RWPE2 (cell line): ENCODE data around the gene NRTN.
A peak's percentile ranks its signal among the peaks of the same experiment; 100 is the strongest.

Source experiments
- ATAC-seq: fragments of 200-7000 bp; cut with Tn5 transposase; 3 replicates; pipeline ENCODE4 v1.9.1; 2021; ENCODE audit warnings: low read depth
- DNase-seq: peaks from one replicate; pipeline ENCODE4 v3.0.0-alpha.2; 2020; ENCODE audit warnings: low spot score
- H3K27ac ChIP-seq: fragments of 450-650 bp; 2 replicates; pipeline ENCODE4 v1.5.1; 2017; ENCODE audit warnings: mild to moderate bottlenecking; ENCODE audit not compliant: poor library complexity, severe bottlenecking
- H3K27me3 ChIP-seq: fragments of 250-450 bp; sonication (Bioruptor Pico); 2 replicates; pipeline ENCODE4 v1.5.1; 2021; ENCODE audit warnings: mild to moderate bottlenecking, moderate library complexity; ENCODE audit not compliant: insufficient read depth, poor library complexity, severe bottlenecking
- H3K36me3 ChIP-seq: fragments of 250-450 bp; sonication (Bioruptor Pico); 2 replicates; pipeline ENCODE4 v1.5.1; 2020; ENCODE audit warnings: low read depth, mild to moderate bottlenecking, moderate library complexity
- H3K4me1 ChIP-seq: fragments of 250-450 bp; sonication (Bioruptor Pico); 2 replicates; pipeline ENCODE4 v1.5.1; 2021; ENCODE audit warnings: mild to moderate bottlenecking, moderate library complexity; ENCODE audit not compliant: insufficient read depth, poor library complexity, severe bottlenecking
- H3K4me3 ChIP-seq: fragments of 250-450 bp; sonication (Bioruptor Pico); 2 replicates; pipeline ENCODE4 v1.5.1; 2021; ENCODE audit warnings: mild to moderate bottlenecking, moderate library complexity; ENCODE audit not compliant: severe bottlenecking
- H3K9me3 ChIP-seq: fragments of 250-450 bp; sonication (Bioruptor Pico); 2 replicates; pipeline ENCODE4 v1.5.1; 2021; ENCODE audit warnings: mild to moderate bottlenecking, moderate library complexity; ENCODE audit not compliant: severe bottlenecking
- CTCF ChIP-seq: fragments of 450-650 bp; IDR thresholded peaks from one replicate; pipeline ENCODE4 v1.5.1; 2017; ENCODE audit warnings: mild to moderate bottlenecking, moderate library complexity; ENCODE audit not compliant: poor library complexity, severe bottlenecking

Gene NRTN

DNA sequence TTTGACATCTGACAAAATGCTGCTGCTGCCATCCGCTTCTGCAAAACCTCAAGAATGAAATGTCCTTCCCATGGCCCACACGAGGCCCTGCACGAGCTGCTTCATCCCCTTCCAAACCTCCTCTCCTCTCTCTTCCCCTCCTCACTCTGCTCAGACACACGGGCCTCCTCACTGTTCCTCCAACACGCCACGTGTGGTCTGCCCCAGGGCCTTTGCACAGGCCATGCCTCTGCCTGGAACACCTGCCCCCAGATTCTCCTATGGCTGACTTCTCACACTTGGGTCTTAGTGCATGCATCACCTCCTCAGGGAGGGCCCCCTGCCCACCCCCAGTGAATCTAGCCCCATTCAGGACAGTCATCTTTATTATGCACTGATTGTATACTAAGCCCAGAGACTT, 15.9 kb downstream of the NRTN start:
- no peak for TF ChIP-seq CTCF
- H3K27ac ChIP-seq: no peak overlapping the region
- ATAC-seq: no peak
- no peaks in the 10 kb centered on the region for H3K27me3 ChIP-seq
- H3K4me3 ChIP-seq: no peak overlapping the region
- H3K9me3 ChIP-seq: no peaks in the 10 kb centered on the region
- H3K4me1 ChIP-seq: no peaks in the 10 kb centered on the region
- DNase-seq: no peak
- H3K36me3 ChIP-seq: no peaks in the 10 kb centered on the region

DNA sequence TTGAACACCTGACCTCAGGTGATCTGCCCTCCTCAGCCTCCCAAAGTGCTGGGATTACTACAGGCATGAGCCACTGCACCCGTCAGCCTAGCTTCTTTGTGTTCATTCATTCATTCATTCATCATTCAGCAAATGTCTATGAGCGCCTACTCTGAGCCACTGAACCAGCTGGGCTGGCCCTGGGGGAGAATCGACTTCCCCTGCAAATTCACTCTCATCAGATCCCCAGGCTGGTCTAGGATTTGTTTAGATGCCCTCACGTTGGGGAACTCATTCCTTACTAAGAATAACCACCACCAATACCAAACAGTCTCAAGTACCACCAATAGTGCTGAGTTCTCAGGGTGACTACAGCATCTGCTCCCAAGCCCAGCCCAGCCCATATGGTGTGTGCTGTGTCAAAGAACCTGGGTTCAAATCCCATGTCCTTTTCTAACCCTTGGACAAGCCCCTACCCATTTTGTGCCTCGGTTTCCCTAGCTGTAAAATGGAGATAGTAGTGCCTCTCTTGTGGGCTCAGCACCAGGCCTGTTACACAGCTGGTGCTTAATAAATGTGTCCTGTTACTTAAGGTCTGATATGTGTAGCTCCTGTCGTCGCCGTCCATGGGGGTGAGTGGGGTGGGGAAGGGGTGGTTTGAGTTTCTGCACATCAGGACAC, 16.8 kb downstream of the NRTN start:
- Histone ChIP-seq H3K27ac (no peak overlapping the region), H3K9me3 (no peaks in the 10 kb centered on the region), H3K4me1 (no peaks in the 10 kb centered on the region), H3K4me3 (no peak overlapping the region), H3K27me3 (no peaks in the 10 kb centered on the region), H3K36me3 (no peaks in the 10 kb centered on the region)
- no peak for DNase-seq
- no peak for ATAC-seq
- TF ChIP-seq CTCF: no peak

- Histone ChIP-seq H3K27me3 (no peaks in the 10 kb centered on the region), H3K9me3 (no peaks in the 10 kb centered on the region), H3K36me3 (no peaks in the 10 kb centered on the region), H3K27ac (no peak overlapping the region), H3K4me3 (no peak overlapping the region), H3K4me1 (no peaks in the 10 kb centered on the region)
- ATAC-seq (no peak), DNase-seq (no peak)
- TF ChIP-seq CTCF: no peak
These were observed 17.4 kb downstream of the NRTN start for GRCh38 chr19:5822181-5822844.

GRCh38 chr19:5823579-5824281, 18.9 kb downstream of the NRTN start:
- ATAC-seq (peak; percentile 29; the same call in 1 of the 3 replicates), DNase-seq (no peak)
- H3K4me1 ChIP-seq: no peaks in the 10 kb centered on the region
- H3K4me3 ChIP-seq: no peak overlapping the region
- H3K27ac ChIP-seq: no peak overlapping the region
- H3K27me3 ChIP-seq: no peaks in the 10 kb centered on the region
- no peaks in the 10 kb centered on the region for H3K9me3 ChIP-seq
- H3K36me3 ChIP-seq: no peaks in the 10 kb centered on the region
- peak; percentile 20 for TF ChIP-seq CTCF

GRCh38 chr19:5824751-5825150, 19.9 kb downstream of the NRTN start:
- Histone ChIP-seq H3K4me1 (no peaks in the 10 kb centered on the region), H3K27ac (no peak overlapping the region), H3K4me3 (no peak overlapping the region), H3K27me3 (no peaks in the 10 kb centered on the region), H3K9me3 (no peaks in the 10 kb centered on the region), H3K36me3 (no peaks in the 10 kb centered on the region)
- no peak for TF ChIP-seq CTCF
- no peak for ATAC-seq
- no peak for DNase-seq
